Measurements from ENCODE around the gene ARMC8. TPM values are rescaled to one million over a fixed set of nuclear protein-coding genes. Genes with fewer than 3 reads are reported as not detected.

The ARMC8 gene
- total RNA-seq, 4 donors from 2014 or later: 57.2 to 91.8 (median 59.5) TPM

GRCh38 chr3:138340511-138340910 is 153.4 kb downstream of the ARMC8 start:
- H3K4me1 ChIP-seq: peaks cover 0 to 6% of the 10 kb centered on the region in 2 donors
- H3K27ac ChIP-seq: no peak overlapping the region
- no peaks in the 10 kb centered on the region for H3K27me3 ChIP-seq
- H3K9me3 ChIP-seq: no peaks in the 10 kb centered on the region
- no peak overlapping the region for H3K4me3 ChIP-seq (replicated peaks in 1 of 3)
- TF ChIP-seq CTCF (IDR thresholded peaks at IDR 0.05) (no peak), POLR2A (IDR thresholded peaks at IDR 0.05) (no peak)
- no peak for DNase-seq
- 91 to 96% methylated on average over 5 of the region's 5 CpGs for WGBS, 2 donors
- intact Hi-C loops (cut with DNase I): no loop called here
- no peaks in the 10 kb centered on the region for H3K36me3 ChIP-seq

GRCh38 chr3:138344754-138345153 is 157.7 kb downstream of the ARMC8 start:
- Histone ChIP-seq H3K27ac (peak overlapping the region; percentile 34 to 54 (median 43)), H3K9me3 (no peaks in the 10 kb centered on the region), H3K36me3 (no peaks in the 10 kb centered on the region), H3K4me1 (peaks cover 3 to 12% of the 10 kb centered on the region in 2 donors), H3K27me3 (no peaks in the 10 kb centered on the region), H3K4me3 (replicated peaks in 1 of 3) (no peak overlapping the region)
- TF ChIP-seq CTCF (IDR thresholded peaks at IDR 0.05) (no peak), POLR2A (IDR thresholded peaks at IDR 0.05) (no peak)
- peak; percentile 74 to 76 for DNase-seq
- WGBS, 2 donors: 17% methylated on average over 1 of the region's 1 CpG; no CpG with 5 or more reads in 1 of the 2 donors
- intact Hi-C loops (cut with DNase I): no loop called here

Other genes starting within 250 kb of the ARMC8 start
- not detected for gene CLDN18, start 177.1 kb upstream of the ARMC8 start, total RNA-seq
- gene DZIP1L, start 71.7 kb upstream of the ARMC8 start, total RNA-seq: 10 to 100 TPM; 12.7 to 23.0 (median 17.2) TPM
- not detected for gene A4GNT, start 54.9 kb upstream of the ARMC8 start, total RNA-seq
- gene DBR1, start 12.4 kb upstream of the ARMC8 start, total RNA-seq: 10 to 100 TPM; 16.8 to 25.4 (median 18.3) TPM
- gene NME9, start 142.6 kb downstream of the ARMC8 start, total RNA-seq: 1 to 10 TPM in 3 of 4 donors, not detected in 1; 1.3 to 2.7 (median 2.6) TPM
- gene MRAS, start 161.3 kb downstream of the ARMC8 start, total RNA-seq: 10 to 100 TPM; 55.8 to 92.4 (median 69.6) TPM
- 10 to 100 TPM; 19.9 to 82.8 (median 22.7) TPM for gene ESYT3, start 247.3 kb downstream of the ARMC8 start, total RNA-seq